ENCODE data around the gene MRPS22. TPM values are rescaled to one million over a fixed set of nuclear protein-coding genes. Genes with fewer than 3 reads are reported as not detected.

The MRPS22 gene
- total and polyA plus RNA-seq, 2 of the 13 experiments (the other 11 are each of a cell fraction or from before 2014, with no cell fraction given): 52.7 to 113 TPM

DNA sequence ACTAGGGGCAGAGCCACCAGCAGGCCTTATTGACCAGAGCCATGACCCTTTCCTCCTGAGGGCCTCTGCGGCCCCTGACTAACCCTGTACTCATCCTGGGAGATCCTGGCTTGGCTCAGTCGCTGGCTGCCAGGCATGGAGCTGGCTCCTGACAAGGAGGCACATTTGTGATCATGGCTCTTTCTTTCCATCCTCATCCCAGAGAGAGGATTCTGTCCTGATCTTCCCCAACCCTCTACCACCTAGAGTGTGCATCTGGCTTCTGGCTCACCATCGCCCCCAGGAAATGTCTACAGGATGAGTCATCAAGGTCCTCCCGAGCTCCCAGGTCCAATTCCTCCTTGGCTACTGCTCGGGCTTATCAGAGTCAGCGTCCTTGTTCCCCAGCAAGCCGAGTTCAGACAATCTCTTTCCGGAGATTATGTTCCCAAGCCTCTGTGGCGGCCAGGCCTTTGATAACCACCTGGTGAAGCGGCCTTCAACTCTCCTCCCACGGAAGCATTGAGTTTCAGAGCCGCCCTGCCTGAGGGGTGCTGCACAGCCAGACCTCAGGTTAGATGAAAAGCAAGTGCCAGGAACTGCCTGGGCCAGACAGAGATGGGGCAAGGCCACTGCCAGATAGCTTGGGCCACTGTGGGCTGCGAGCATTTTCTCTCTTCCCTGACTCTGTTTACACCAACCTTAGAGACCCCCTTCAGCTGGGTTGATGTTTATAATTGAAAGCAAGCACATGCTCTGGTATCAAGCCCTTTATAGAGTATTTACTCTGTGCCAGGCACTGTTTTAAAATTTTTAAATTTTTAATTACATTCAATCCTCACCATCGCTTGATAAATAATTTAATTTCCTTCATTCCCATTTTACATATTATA is 44.3 kb upstream of the MRPS22 start (continued):
- no peak for TF ChIP-seq EHMT2 (IDR thresholded peaks at IDR 0.05; ENCODE audit: borderline replicate concordance, low read depth, low read length)
- TF ChIP-seq KDM1A (CRISPR knock-in tag; IDR thresholded peaks at IDR 0.05): no peak
- no peak for TF ChIP-seq ATM (IDR thresholded peaks at IDR 0.05; ENCODE audit: borderline replicate concordance)
- no peak for TF ChIP-seq NFRKB (IDR thresholded peaks at IDR 0.05)
- TF ChIP-seq BCL6 (CRISPR knock-in tag; IDR thresholded peaks at IDR 0.05): no peak
- TF ChIP-seq ZSCAN25 (CRISPR knock-in tag; IDR thresholded peaks at IDR 0.05): no peak
- no peak for TF ChIP-seq ZNF468 (CRISPR knock-in tag; IDR thresholded peaks at IDR 0.05)
- TF ChIP-seq HOXA7 (CRISPR knock-in tag; IDR thresholded peaks at IDR 0.05): no peak
- TF ChIP-seq THRA (CRISPR knock-in tag; IDR thresholded peaks at IDR 0.05; ENCODE audit: borderline replicate concordance): peak; percentile 64; the same call in 1 of the 2 replicates
- TF ChIP-seq, protein P1, sequence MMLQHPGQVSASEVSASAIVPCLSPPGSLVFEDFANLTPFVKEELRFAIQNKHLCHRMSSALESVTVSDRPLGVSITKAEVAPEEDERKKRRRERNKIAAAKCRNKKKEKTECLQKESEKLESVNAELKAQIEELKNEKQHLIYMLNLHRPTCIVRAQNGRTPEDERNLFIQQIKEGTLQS (CRISPR knock-in tag; IDR thresholded peaks at IDR 0.05): peak; percentile 97
- TF ChIP-seq JUNB (CRISPR knock-in tag; IDR thresholded peaks at IDR 0.05; ENCODE audit: borderline replicate concordance): peak; percentile 87; the same call in 1 of the 2 replicates
- TF ChIP-seq ZNF326 (CRISPR knock-in tag; IDR thresholded peaks at IDR 0.05; ENCODE audit: borderline replicate concordance): no peak
- no peak for TF ChIP-seq JARID2 (CRISPR knock-in tag; IDR thresholded peaks at IDR 0.05; ENCODE audit: insufficient replicate concordance)
- no peak for TF ChIP-seq ZNF451 (CRISPR knock-in tag; IDR thresholded peaks at IDR 0.05)
- TF ChIP-seq MIER2 (CRISPR knock-in tag; IDR thresholded peaks at IDR 0.05): no peak
- TF ChIP-seq ELF1 (CRISPR knock-in tag; IDR thresholded peaks at IDR 0.05): no peak
- no peak for TF ChIP-seq HMG20B (CRISPR knock-in tag; conservative IDR thresholded peaks at IDR 0.05)
- no peak for TF ChIP-seq CSRNP2 (CRISPR knock-in tag; conservative IDR thresholded peaks at IDR 0.05; ENCODE audit: low read depth)
- TF ChIP-seq, protein P2, sequence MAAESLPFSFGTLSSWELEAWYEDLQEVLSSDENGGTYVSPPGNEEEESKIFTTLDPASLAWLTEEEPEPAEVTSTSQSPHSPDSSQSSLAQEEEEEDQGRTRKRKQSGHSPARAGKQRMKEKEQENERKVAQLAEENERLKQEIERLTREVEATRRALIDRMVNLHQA (CRISPR knock-in tag; IDR thresholded peaks at IDR 0.05): no peak
- TF ChIP-seq DPF2 (CRISPR knock-in tag; IDR thresholded peaks at IDR 0.05; ENCODE audit: borderline replicate concordance, low read depth): peak; percentile 36; the same call in 1 of the 2 replicates
- TF ChIP-seq, protein P3, sequence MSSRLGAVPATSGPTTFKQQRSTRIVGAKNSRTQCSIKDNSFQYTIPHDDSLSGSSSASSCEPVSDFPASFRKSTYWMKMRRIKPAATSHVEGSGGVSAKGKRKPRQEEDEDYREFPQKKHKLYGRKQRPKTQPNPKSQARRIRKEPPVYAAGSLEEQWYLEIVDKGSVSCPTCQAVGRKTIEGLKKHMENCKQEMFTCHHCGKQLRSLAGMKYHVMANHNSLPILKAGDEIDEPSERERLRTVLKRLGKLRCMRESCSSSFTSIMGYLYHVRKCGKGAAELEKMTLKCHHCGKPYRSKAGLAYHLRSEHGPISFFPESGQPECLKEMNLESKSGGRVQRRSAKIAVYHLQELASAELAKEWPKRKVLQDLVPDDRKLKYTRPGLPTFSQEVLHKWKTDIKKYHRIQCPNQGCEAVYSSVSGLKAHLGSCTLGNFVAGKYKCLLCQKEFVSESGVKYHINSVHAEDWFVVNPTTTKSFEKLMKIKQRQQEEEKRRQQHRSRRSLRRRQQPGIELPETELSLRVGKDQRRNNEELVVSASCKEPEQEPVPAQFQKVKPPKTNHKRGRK (CRISPR knock-in tag; IDR thresholded peaks at IDR 0.05): no peak
- TF ChIP-seq, protein P4, sequence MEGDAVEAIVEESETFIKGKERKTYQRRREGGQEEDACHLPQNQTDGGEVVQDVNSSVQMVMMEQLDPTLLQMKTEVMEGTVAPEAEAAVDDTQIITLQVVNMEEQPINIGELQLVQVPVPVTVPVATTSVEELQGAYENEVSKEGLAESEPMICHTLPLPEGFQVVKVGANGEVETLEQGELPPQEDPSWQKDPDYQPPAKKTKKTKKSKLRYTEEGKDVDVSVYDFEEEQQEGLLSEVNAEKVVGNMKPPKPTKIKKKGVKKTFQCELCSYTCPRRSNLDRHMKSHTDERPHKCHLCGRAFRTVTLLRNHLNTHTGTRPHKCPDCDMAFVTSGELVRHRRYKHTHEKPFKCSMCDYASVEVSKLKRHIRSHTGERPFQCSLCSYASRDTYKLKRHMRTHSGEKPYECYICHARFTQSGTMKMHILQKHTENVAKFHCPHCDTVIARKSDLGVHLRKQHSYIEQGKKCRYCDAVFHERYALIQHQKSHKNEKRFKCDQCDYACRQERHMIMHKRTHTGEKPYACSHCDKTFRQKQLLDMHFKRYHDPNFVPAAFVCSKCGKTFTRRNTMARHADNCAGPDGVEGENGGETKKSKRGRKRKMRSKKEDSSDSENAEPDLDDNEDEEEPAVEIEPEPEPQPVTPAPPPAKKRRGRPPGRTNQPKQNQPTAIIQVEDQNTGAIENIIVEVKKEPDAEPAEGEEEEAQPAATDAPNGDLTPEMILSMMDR (CRISPR knock-in tag; IDR thresholded peaks at IDR 0.05): peak; percentile 34; the same call in 1 of the 2 replicates
- TF ChIP-seq ZBTB42 (CRISPR knock-in tag; IDR thresholded peaks at IDR 0.05): no peak

Data from HepG2 (cell line).